DMS153 treated with DMSO at 0.1 percent for 48 hours (cell line): ENCODE data around the gene UBE2B.

Experiments used
- DNase-seq: peaks from one replicate; lab custom pipeline; 2025; ENCODE audit not compliant: unreplicated experiment; lab: John Stamatoyannopoulos, UW

Gene UBE2B

DNA sequence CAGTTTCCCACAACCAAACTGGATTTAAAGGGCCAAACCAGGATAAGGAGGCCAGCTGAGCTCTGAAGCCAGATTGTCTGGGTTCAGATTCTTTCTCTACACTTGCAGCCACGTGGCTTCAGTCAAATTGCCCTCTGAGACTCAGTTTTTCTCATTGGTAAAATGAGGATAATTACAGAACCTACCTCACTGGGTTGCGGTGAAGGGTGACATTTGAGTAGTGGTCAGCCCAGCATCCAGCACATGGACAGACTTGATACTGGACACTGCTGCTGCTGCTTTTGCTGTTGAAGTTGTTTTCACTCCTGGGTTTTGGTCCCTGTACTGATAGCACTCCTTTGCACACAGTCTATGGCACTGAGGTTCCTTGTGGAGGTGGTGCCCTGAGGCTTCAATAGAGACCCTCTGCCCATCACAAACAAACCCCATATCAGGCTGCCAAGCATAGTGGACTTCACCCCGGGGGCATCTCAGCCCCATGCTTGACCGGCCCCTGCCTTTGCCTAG is 66.0 kb downstream of the UBE2B start:
- DNase-seq, result no peak

DNA sequence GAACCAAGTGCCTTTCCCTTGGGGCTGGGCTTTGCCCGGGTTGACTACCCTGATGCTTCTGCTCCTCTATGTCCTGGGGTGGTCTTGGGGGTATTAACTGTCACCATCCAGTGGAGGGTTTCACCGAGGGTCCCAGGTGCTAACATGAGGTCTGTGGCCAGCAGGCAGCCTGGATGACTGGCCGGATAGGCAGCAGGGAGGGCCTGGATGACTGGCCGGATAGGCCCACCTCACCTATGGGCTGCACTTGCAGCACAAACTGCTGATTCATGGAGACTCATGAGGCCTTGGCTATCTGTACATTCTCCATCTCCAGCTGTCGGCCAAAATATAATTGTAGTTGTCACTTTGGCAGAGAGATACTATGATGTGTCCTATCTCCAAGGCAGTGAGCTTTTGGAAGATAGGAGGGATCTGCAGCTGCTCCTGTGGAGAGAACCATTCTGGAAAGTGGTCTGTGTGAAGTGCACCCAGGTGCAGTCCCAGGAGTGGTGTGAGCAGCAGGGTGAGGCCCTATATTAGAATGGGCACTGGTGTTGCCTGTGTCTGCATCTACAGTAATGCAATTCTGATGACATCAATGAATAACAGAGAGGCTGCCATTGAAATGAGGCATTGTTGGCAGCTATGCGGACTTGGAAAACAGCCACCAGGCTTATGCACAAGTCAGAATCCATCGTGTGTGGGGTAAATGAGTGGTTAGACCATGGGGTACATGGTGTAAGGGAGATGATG is 66.6 kb downstream of the UBE2B start:
- no peak for DNase-seq

DNA sequence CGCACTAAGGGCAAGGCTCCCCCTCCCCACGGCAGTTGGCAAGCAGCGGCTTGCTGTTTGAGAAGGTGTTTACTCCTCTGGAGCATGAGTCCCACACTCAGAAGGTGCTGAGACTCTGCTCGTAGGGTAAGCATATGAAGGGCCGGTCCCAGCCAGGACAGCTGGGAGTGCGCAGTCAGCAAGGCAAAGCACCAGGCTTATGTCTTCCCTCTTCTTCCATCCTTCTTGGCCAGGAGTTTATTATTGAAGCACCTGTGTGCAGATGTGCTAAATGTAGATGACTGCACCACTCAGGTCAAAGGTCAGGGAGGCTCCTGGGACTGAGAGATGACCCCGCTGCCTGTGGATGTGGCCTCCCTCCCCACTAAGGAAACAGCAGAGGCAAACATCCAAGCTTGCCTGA is 67.4 kb downstream of the UBE2B start:
- DNase-seq, result no peak

DNA sequence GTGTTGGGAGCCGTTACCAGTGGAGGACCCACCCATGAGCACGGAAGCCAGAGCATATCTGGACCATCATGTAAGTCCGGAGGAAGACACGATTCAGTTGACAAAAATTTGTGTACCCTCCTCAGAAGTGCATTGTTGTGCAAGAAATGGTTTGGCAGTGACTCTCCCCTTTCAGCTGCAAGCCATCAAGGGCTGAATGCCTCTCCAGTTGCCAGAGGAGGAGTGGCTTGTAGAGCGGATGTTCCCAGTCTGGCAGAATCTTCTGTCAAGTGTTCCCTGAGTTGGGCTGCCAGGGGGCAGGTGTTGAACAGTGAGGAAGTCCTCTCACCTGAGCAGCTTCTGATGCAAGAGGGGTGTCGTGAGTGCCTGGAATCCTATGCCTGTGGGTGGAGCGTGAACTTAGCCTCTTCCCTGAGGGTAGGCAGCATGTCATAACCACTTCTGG is 67.9 kb downstream of the UBE2B start:
- DNase-seq, result peak; percentile 45

DNA sequence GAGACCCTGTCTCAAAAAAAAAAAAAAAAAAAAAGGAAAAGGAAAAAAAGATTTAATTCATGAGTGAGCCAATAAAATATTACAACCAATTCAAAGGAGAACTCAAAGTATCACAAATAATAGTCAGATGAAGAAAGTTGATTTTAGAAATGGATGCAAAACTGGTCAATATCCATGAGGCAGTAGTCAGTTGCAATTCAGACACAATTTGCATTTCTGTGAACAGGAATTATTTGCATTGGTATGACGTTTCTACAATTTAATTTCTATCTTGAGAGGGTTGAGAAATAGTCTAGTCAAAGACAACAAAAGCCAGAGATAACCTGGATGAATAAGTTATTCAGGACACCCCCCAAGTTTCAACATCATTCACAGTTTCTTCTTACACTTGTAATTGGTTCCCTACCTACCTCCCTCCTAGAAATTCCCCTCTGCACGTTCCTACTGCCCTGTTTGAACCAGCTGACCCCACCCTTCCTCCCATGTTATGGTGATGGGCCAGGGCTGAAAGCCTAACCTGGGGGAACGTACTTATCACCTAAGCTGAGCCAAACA is 68.9 kb downstream of the UBE2B start:
- no peak for DNase-seq
